ENCODE data around the gene PCP4L1. TPM values are rescaled to one million over a fixed set of nuclear protein-coding genes. Genes with fewer than 3 reads are reported as not detected.
"Not testable (repeated sequence)": the region's sequence is repeated elsewhere in the genome, so short reads cannot be mapped to it uniquely, and the experiment has no call there.

The PCP4L1 gene
- total RNA-seq, 2 experiments from 2014 or later = 0.28 TPM; not detected in 1

DNA sequence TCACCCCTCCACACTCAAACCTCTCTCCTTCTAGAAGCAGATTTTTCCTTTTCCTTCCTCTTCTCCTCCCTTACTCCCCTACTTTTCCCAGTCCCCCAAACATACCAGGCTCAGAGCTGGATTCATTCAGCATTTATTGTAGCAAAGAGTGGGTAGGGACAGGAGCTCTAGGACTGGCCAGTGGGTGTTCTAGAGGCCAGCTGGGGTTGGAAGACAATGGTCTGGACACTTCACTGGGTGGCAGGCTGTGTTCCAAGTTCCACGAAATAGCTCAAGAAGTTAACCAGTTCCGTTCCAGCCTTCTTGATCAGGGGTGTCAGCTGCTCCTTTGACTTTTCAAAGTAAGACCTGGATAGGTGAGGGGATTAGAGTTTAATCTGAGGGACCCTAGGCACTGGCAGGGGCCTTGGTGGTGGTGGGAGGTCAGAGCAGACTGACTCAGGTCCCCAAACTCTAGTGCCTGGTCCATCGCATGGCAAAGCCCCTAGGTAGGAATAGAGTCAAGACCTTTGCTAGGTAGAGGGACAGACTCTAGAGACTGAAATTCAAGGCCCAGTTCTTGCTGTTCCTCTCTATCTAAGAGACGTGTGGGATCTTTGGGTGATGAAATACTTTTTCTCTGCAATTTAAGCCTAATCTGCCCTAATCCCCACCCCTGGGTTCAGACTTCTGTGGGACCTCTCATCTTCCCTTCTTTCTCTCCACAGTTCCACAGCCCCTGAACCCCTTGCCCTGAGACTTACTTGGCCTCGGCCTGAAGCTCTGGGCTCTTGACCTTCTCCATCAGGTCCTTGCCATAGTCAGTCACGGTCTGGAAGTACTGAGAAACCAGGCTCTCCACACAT is 36.1 kb upstream of the PCP4L1 start:
- POLR2A ChIA-PET = interaction anchor here (0.8 to 2.8 kb wide), 4 partner anchors 12 to 39 kb away, joined by 3 to 12 read pairs (median 4); partner anchors contain the start of gene NDUFS2
- Mint-ChIP-seq H3K36me3 (ENCODE audit: low read depth) (peaks cover 2% of the 10 kb centered on the region), H3K4me3 (no peak overlapping the region), H3K9me3 (no peaks in the 10 kb centered on the region), H3K27ac (no peak overlapping the region), H3K4me1 (peaks cover 48% of the 10 kb centered on the region), H3K27me3 (no peaks in the 10 kb centered on the region)
- CTCF ChIA-PET = interaction anchor here (0.9 to 10.7 kb wide), 6 partner anchors 12 to 160 kb away, joined by 3 to 193 read pairs (median 11); partner anchors contain the start of genes CFAP126, NDUFS2 and PPOX
- DNase-seq = no peak

DNA sequence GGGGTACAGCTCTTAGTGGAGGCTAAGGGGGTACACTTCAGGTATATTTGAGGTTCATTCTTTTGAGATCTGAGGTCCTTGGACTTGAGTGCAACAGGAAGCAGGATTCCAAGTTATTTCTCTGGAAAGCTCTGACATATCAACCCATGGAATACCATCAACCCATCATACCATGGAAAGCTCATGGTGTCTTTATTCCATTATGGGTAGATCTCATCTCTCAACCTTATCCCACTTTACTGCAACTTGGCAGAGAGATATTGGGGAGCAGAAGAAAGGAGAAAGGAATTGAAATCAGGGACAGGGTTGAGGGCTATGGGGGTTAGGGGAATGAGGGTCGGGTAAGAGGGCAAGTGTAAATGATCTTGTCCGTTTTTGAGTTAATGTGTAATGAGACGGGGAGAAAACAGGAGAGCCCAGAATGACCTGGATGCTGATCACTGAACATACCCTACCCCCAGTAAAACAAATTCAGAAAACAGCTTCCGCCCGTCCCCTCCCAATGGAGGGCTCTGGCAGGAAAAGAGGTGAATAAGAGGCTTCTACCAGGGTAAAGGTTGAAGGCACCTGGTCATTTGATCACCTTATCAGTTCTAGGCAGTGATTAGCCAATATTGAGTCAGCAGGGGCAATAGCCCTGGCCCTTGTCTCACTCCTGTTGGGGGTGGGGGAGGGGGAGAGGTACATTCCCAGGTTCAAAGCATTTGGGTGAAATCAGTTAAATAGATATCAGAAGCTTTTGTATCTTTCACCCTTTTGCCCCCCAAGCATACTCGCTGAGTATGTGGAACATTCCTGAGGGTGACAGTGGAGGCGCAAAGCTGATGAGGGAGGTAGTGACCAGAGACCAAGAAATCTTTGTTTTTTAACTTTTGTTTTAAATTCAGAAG is 34.5 kb upstream of the PCP4L1 start:
- ChIA-PET POLR2A (interaction anchor here (1.3 to 3.5 kb wide), 2 partner anchors 13 to 21 kb away, joined by 5 to 69 read pairs; partner anchors contain the start of gene NDUFS2), CTCF (interaction anchor here (1.6 to 10.7 kb wide), 10 partner anchors 8 to 159 kb away, joined by 6 to 193 read pairs (median 44); partner anchors contain the start of genes CFAP126, FCER1G, NDUFS2 and PPOX)
- Mint-ChIP-seq H3K4me3 (no peak overlapping the region), H3K4me1 (peaks cover 47% of the 10 kb centered on the region), H3K27ac (peak overlapping the region; percentile 16), H3K27me3 (no peaks in the 10 kb centered on the region), H3K36me3 (ENCODE audit: low read depth) (peaks cover 18% of the 10 kb centered on the region), H3K9me3 (no peaks in the 10 kb centered on the region)
- no peak for DNase-seq

DNA sequence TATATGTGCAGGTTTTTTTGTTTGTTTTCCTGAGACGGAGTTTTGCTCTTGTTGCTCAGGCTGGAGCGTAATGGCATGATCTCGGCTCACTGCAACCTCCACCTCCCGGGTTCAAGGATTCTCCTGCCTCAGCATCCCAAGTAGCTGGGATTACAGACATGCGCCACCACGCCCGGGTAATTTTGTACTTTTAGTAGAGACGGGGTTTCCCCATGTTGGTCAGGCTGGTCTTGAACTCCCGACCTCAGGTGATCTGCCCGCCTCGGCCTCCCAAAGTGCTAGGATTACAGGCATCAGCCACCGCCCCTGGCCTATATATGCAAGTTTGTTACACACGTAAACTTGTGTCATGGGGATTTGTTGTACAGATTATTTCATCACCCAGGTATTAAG is 33.9 kb upstream of the PCP4L1 start:
- CTCF ChIA-PET = interaction anchor here (1.4 to 10.7 kb wide), 13 partner anchors 8 to 158 kb away, joined by 5 to 193 read pairs (median 57); partner anchors contain the start of genes CFAP126, FCER1G, KLHDC9 and NDUFS2
- H3K9me3 Mint-ChIP-seq, H3K27ac Mint-ChIP-seq, DNase-seq, H3K4me3 Mint-ChIP-seq, H3K27me3 Mint-ChIP-seq: not testable (repeated sequence)
- Mint-ChIP-seq H3K36me3 (ENCODE audit: low read depth) (peaks cover 24% of the 10 kb centered on the region), H3K4me1 (peaks cover 47% of the 10 kb centered on the region)
- POLR2A ChIA-PET = interaction anchor here (2.3 to 3.5 kb wide), 2 partner anchors 22 to 42 kb away, joined by 32 to 69 read pairs; partner anchors contain the start of gene NDUFS2

DNA sequence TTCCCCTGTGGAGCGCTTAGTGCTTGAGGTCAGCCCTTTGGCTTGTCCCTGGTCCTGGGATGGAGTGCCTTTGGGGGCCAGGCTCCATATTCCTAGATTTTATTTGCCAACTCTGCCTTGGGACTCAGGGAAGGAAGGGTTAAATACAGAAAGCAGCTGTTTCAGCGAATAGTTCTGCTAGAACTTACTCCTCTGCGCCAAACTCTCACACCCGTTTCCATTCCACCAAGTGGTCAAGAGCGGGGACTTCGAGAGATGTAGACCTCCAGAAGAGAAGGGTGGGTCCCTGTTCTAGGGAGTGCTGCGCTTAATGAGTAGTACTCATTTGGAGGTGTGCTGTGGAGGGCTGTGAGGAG is 33.4 kb upstream of the PCP4L1 start:
- peak overlapping the region; percentile 94 for H3K27ac Mint-ChIP-seq
- H3K4me1 Mint-ChIP-seq = peaks cover 45% of the 10 kb centered on the region
- no peaks in the 10 kb centered on the region for H3K9me3 Mint-ChIP-seq
- peak overlapping the region; percentile 20 for H3K4me3 Mint-ChIP-seq
- ChIA-PET CTCF (interaction anchor here (0.7 to 10.7 kb wide), 46 partner anchors 9 to 524 kb away, joined by 3 to 193 read pairs (median 6); partner anchors contain the start of genes ADAMTS4, ARHGAP30, B4GALT3 and CFAP126), POLR2A (interaction anchor here (0.6 to 3.5 kb wide), 29 partner anchors 8 to 963 kb away, joined by 3 to 69 read pairs (median 5); partner anchors contain the start of genes ARHGAP30, DCAF8, NDUFS2 and NIT1)
- peaks cover 27% of the 10 kb centered on the region for H3K36me3 Mint-ChIP-seq (ENCODE audit: low read depth)
- H3K27me3 Mint-ChIP-seq = no peaks in the 10 kb centered on the region
- DNase-seq = no peak

DNA sequence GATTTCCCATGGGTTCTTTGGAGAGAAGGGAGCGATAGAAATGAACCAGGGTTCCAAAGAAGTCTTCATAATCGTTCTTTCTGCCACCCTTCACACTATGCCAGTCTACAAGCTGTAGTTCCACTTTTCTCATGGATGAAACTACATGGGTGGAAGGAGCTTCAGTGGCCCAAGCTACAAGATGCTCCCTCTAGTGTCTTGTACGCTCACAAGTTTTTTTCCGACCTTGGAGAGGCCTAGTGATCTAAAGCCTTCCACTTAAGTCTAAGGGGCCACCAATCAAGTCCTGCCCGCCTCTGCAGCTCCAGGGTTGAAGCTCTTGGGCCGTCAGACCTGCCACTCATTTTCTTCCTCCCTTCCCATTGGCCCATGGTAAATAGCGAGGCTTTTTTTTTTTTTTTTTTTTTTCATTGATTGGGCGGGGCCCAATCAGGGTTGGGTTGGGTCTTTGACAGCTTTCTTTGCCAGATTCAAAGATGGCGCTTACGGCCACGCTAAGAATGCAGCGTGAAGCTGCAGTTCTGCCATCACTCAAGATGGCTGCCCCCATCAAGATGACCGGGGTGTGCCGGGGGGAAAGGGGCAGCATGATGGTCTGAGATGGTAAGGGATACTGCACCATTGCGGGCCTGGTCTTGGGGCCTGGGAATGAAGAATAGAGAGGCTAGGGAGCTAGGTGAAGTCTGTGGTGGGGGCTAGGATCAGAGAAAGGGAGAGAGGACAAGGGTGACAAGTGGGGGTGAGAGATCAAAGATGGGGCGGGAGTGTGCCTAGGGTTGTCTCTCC is 32.8 kb upstream of the PCP4L1 start, which contains the start of gene TOMM40L:
Gene TOMM40L, plus strand, starts transcription at position 527 of the 786 bp plus-strand sequence. CDS start 430 bp downstream, outside the sequence.
- no peaks in the 10 kb centered on the region for H3K27me3 Mint-ChIP-seq
- H3K36me3 Mint-ChIP-seq (ENCODE audit: low read depth) = peaks cover 29% of the 10 kb centered on the region
- ChIA-PET POLR2A (interaction anchor here (0.6 to 3.5 kb wide), 33 partner anchors 9 to 963 kb away, joined by 3 to 69 read pairs (median 5); partner anchors contain the start of genes ARHGAP30, CFAP126, DCAF8 and DEDD), CTCF (interaction anchor here (0.7 to 10.7 kb wide), 53 partner anchors 10 to 524 kb away, joined by 3 to 193 read pairs (median 5); partner anchors contain the start of genes ADAMTS4, ARHGAP30, B4GALT3 and CFAP126)
- H3K9me3 Mint-ChIP-seq = no peaks in the 10 kb centered on the region
- DNase-seq = peak; percentile 90
- H3K4me3 Mint-ChIP-seq = peak within 1 kb of the TSS; percentile 100
- peaks cover 45% of the 10 kb centered on the region for H3K4me1 Mint-ChIP-seq
- H3K27ac Mint-ChIP-seq = peak within 1 kb of the TSS; percentile 94

DNA sequence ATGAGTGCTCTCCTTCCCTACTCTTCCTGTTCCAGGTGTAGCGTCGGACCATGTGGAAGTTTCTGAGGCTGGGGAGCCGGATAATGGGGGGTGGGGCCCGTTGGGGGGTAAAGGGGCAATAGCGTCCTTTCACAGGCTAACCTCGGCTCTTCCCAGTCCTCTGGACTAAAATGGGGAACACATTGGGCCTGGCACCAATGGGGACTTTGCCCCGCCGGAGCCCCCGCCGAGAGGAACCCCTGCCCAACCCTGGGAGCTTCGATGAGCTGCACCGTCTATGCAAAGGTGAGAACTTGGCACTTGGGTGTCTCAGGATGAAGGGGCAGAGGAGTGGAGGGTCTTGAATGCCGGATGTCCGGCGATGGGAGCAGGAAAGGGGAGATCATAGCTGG is 32.2 kb upstream of the PCP4L1 start:
- POLR2A ChIA-PET = interaction anchor here (0.8 to 3.5 kb wide), 25 partner anchors 10 to 174 kb away, joined by 3 to 69 read pairs (median 6); partner anchors contain the start of genes ARHGAP30, CFAP126, DEDD and NDUFS2
- CTCF ChIA-PET = interaction anchor here (0.7 to 10.7 kb wide), 47 partner anchors 9 to 518 kb away, joined by 3 to 193 read pairs (median 5); partner anchors contain the start of genes ADAMTS4, ARHGAP30, B4GALT3 and FCER1G
- DNase-seq = no peak
- Mint-ChIP-seq H3K36me3 (ENCODE audit: low read depth) (peaks cover 29% of the 10 kb centered on the region), H3K4me1 (peaks cover 43% of the 10 kb centered on the region), H3K27ac (peak overlapping the region; percentile 94), H3K9me3 (no peaks in the 10 kb centered on the region), H3K4me3 (peak overlapping the region; percentile 100), H3K27me3 (no peaks in the 10 kb centered on the region)

DNA sequence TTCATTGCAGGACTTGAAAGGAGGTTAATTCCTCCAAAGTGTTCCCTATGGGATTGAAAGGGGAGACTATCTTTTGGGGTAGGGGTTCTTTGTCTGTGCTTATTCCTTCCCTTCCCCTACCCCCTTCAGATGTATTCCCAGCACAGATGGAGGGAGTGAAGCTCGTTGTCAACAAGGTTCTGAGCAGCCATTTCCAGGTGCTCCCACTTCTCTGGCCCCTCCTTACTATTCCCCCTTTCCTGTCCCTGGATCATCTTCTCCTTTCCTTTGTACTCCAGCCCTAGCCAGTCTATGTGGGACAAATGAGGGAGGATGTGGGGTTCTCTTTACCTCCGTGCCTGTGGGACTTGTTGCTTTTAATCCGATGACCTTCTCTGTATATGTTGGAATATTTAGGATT is 31.8 kb upstream of the PCP4L1 start:
- no peaks in the 10 kb centered on the region for H3K9me3 Mint-ChIP-seq
- peaks cover 29% of the 10 kb centered on the region for H3K36me3 Mint-ChIP-seq (ENCODE audit: low read depth)
- CTCF ChIA-PET = interaction anchor here (0.7 to 10.7 kb wide), 21 partner anchors 9 to 181 kb away, joined by 3 to 193 read pairs (median 17); partner anchors contain the start of genes ARHGAP30, FCER1G, NDUFS2 and NIT1

DNA sequence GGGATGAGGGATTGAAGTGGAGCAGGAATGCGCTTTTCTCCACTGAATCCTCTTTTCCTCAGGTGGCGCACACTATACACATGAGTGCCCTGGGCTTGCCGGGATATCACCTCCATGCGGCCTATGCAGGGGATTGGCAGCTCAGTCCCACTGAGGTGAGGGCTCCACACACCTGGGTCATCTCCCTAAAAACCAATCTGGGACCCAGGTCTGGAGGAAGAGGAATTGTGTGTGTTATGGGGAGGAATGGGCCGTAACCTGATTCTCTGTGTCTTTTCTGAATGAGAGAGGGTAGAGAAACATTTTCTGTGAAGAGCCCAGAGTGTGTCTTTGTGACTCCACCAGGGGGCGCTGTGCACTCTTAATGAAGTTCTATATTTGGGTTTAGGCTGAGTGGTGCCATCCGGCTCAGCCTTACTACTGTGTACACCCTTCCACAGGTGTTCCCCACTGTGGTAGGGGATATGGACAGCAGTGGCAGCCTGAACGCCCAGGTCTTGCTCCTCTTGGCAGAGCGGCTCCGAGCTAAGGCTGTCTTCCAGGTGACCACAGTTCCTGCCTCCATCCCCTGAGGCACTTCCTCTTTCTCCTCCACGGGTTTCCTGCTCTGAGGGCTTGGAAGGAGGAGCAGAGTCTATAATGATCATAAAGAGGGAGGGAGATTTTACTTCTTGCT is 31.2 kb upstream of the PCP4L1 start:
- Mint-ChIP-seq H3K27ac (peak overlapping the region; percentile 74), H3K4me3 (peak overlapping the region; percentile 100), H3K36me3 (ENCODE audit: low read depth) (peaks cover 29% of the 10 kb centered on the region), H3K4me1 (peaks cover 40% of the 10 kb centered on the region), H3K27me3 (no peaks in the 10 kb centered on the region), H3K9me3 (no peaks in the 10 kb centered on the region)
- DNase-seq = peak; percentile 91
- ChIA-PET CTCF (interaction anchor here (0.6 to 10.7 kb wide), 21 partner anchors 9 to 162 kb away, joined by 3 to 193 read pairs (median 14); partner anchors contain the start of genes FCER1G, NDUFS2, NIT1 and NR1I3), POLR2A (interaction anchor here (1.0 to 3.5 kb wide), 6 partner anchors 17 to 173 kb away, joined by 4 to 69 read pairs (median 8); partner anchors contain the start of genes NDUFS2 and PPOX)

More for the DNA sequence above, 31.8 kb upstream of the PCP4L1 start:
- H3K4me3 Mint-ChIP-seq = peak overlapping the region; percentile 100
- H3K27me3 Mint-ChIP-seq = no peaks in the 10 kb centered on the region
- POLR2A ChIA-PET = interaction anchor here (1.2 to 3.5 kb wide), 8 partner anchors 16 to 174 kb away, joined by 3 to 69 read pairs (median 11); partner anchors contain the start of genes NDUFS2, PPOX and SDHC
- peaks cover 43% of the 10 kb centered on the region for H3K4me1 Mint-ChIP-seq
- no peak for DNase-seq
- peak overlapping the region; percentile 94 for H3K27ac Mint-ChIP-seq

DNA sequence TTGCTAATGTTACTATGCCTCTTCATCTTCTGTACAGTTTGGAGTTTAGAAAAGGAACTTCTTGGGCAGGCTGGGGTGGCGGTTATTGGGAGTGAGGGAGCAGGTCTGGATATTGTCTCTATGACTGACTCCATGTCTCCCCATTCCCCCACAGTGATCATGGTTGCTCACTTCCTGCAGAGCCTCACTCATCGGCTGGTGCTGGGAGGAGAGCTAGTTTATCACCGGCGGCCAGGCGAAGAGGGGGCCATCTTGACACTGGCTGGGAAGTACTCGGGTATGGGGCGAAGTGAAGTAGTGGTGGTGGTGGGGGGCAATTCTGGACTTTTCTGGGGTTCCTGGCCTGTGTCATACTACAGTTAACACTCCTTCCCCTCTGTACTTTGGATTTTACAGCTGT is 30.5 kb upstream of the PCP4L1 start:
- no peaks in the 10 kb centered on the region for H3K27me3 Mint-ChIP-seq
- H3K9me3 Mint-ChIP-seq = no peaks in the 10 kb centered on the region
- H3K4me1 Mint-ChIP-seq = peaks cover 40% of the 10 kb centered on the region
- H3K36me3 Mint-ChIP-seq (ENCODE audit: low read depth) = peaks cover 29% of the 10 kb centered on the region
- DNase-seq = no peak
- ChIA-PET CTCF (interaction anchor here (0.6 to 10.7 kb wide), 14 partner anchors 8 to 161 kb away, joined by 3 to 193 read pairs (median 4); partner anchors contain the start of genes NDUFS2, NIT1, PFDN2 and PPOX), POLR2A (interaction anchor here (1.0 to 2.1 kb wide), 3 partner anchors 18 to 78 kb away, joined by 3 to 7 read pairs (median 4); partner anchors contain the start of gene NDUFS2)
- peak overlapping the region; percentile 100 for H3K4me3 Mint-ChIP-seq
- H3K27ac Mint-ChIP-seq = peak overlapping the region; percentile 74

DNA sequence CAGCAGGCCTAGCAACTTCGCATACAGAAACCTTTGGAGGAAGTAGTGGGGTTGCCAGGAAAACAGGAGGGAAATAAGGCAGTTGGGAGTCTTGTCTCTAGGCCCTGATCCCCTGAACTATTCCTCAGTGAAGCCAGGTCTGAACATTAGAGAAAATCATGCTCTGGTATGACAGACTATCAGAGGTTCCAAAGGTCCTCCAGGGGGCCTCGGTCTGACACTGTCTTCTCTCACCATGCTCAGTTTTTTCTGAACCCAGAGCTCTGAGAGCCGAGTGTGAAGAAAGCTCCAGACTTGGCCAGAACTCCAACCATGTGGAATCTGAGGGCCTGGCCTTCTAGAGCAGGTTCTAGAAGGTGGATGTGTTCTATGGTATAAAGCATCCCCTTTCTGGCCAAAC is 28.6 kb upstream of the PCP4L1 start:
- no peaks in the 10 kb centered on the region for H3K9me3 Mint-ChIP-seq
- no peak overlapping the region for H3K27ac Mint-ChIP-seq
- peaks cover 34% of the 10 kb centered on the region for H3K4me1 Mint-ChIP-seq
- no peaks in the 10 kb centered on the region for H3K27me3 Mint-ChIP-seq
- H3K36me3 Mint-ChIP-seq (ENCODE audit: low read depth) = peaks cover 29% of the 10 kb centered on the region
- DNase-seq = no peak
- ChIA-PET POLR2A (interaction anchor here (0.9 to 1.3 kb wide), 5 partner anchors 10 to 155 kb away, joined by 3 to 6 read pairs (median 3); partner anchors contain the start of genes NDUFS2 and SDHC), CTCF (interaction anchor here (0.6 to 10.7 kb wide), 7 partner anchors 23 to 153 kb away, joined by 3 to 193 read pairs (median 5); partner anchors contain the start of gene PPOX)
- H3K4me3 Mint-ChIP-seq = no peak overlapping the region
